Lung (tissue), 12 donors: ENCODE measurements around the gene NRG2. TPM values are rescaled to one million over a fixed set of nuclear protein-coding genes. Genes with fewer than 3 reads are reported as not detected.
A peak's percentile ranks its signal among the peaks of the same experiment; 100 is the strongest.

Source experiments
- ATAC-seq: fragments of 200-7000 bp; cut with Tn5 transposase; one replicate; pipeline ENCODE4 v1.9.1; 2020; ENCODE audit warnings: moderate number of reproducible peaks; ENCODE audit not compliant: insufficient read depth, low FRiP score
- DNase-seq, 3 donors: peaks; one replicate each; pipeline ENCODE4 v3.0.0-alpha.2; 2013 to 2017
- H3K27ac ChIP-seq, 2 donors: one replicate each; pipeline ENCODE4 v1.5.1; 2013; ENCODE audit warnings: mild to moderate bottlenecking in 2 of 2, moderate library complexity in 2 of 2, control low read depth in 1 of 2, inconsistent platforms in 1 of 2, low read depth in 1 of 2, low read length in 1 of 2
- H3K27me3 ChIP-seq, 3 donors: one replicate each; pipeline ENCODE4 v1.5.1; 2013; ENCODE audit warnings: low read length in 2 of 3; ENCODE audit not compliant: control insufficient read depth in 3 of 3, insufficient read depth in 3 of 3
- H3K36me3 ChIP-seq, 4 donors: one replicate each; pipeline ENCODE4 v1.5.1; 2013; ENCODE audit warnings: low read length in 4 of 4, mild to moderate bottlenecking in 1 of 4, moderate library complexity in 1 of 4; ENCODE audit not compliant: control insufficient read depth in 4 of 4, insufficient read depth in 4 of 4
- H3K4me1 ChIP-seq, 5 donors: one replicate each; pipeline ENCODE4 v1.5.1; 2013; ENCODE audit warnings: low read length in 5 of 5, mild to moderate bottlenecking in 2 of 5, moderate library complexity in 1 of 5; ENCODE audit not compliant: control insufficient read depth in 5 of 5, insufficient read depth in 5 of 5
- H3K4me3 ChIP-seq: one replicate; pipeline ENCODE4 v1.5.1; 2013; ENCODE audit warnings: mild to moderate bottlenecking, control low read depth, moderate library complexity
- H3K9ac ChIP-seq, 2 donors: one replicate each; pipeline ENCODE4 v1.5.1; 2013; ENCODE audit warnings: low read length in 2 of 2, control low read depth in 1 of 2; ENCODE audit not compliant: insufficient read depth in 1 of 2
- H3K9me3 ChIP-seq, 4 donors: one replicate each; pipeline ENCODE4 v1.5.1; 2013; ENCODE audit warnings: low read length in 3 of 4, mild to moderate bottlenecking in 1 of 4, moderate library complexity in 1 of 4; ENCODE audit not compliant: control insufficient read depth in 4 of 4, insufficient read depth in 3 of 4
- CTCF ChIP-seq: IDR thresholded peaks from 2 replicates; pipeline ENCODE4 v1.5.1; 2012; ENCODE audit warnings: mild to moderate bottlenecking; ENCODE audit errors: control extremely low read depth, extremely low read depth
- WGBS, 2 donors: extraction: QIAGEN DNeasy Blood & Tissue Kit; methylation state at CpG; one replicate each; pipeline ENCODE4 v1.1.7; 2013; 5-methylcytosine and 5-hydroxymethylcytosine counted together
- polyA plus RNA-seq, 2 donors: library from polyadenylated mRNA; stranded (reverse); fragments of 200-250 nt; gene quantifications; one replicate each; pipeline ENCODE4 v1.2.1, GENCODE V29; 2013
- total RNA-seq, 2 donors: library from RNA; depleted of rRNA in 1 of 2; stranded (reverse); fragments of >200 nt in 1 of 2; gene quantifications; one replicate each; pipeline ENCODE4 v1.2.1, GENCODE V29; 2014 to 2021
- donor health status: control.
- donor health status: control.
- donor health status: Bipolar disorder and iron deficiency.
- donor health status: healthy.
- donor health status: DM: yes; HTN: yes; CAD: no.

Gene NRG2
- total and polyA plus RNA-seq, 4 donors = 0.41 to 3.0 (median 1.0) TPM

- Histone ChIP-seq H3K9me3 (no peaks in the 10 kb centered on the region), H3K4me1 (peaks cover 3 to 49% (median 6%) of the 10 kb centered on the region in 5 donors), H3K27ac (no peak overlapping the region), H3K9ac (no peak overlapping the region), H3K27me3 (peaks cover 2 to 30% (median 7%) of the 10 kb centered on the region in 3 donors), H3K4me3 (no peak overlapping the region), H3K36me3 (peaks cover 0 to 2% (median 0%) of the 10 kb centered on the region in 4 donors)
- ATAC-seq = no peak
- WGBS, 2 donors = 90 to 92% methylated on average over 2 of the region's 2 CpGs
- no peak for TF ChIP-seq CTCF
- DNase-seq = no peak
Observed at GRCh38 chr5:139898981-139899380, 144.1 kb downstream of the NRG2 start.

GRCh38 chr5:139897982-139898381, 145.1 kb downstream of the NRG2 start:
- H3K27me3 ChIP-seq = peaks cover 2 to 24% (median 6%) of the 10 kb centered on the region in 3 donors
- peaks cover 0 to 41% (median 6%) of the 10 kb centered on the region in 5 donors for H3K4me1 ChIP-seq
- H3K9ac ChIP-seq = no peak overlapping the region
- no peak for DNase-seq
- no peaks in the 10 kb centered on the region for H3K9me3 ChIP-seq
- WGBS, 2 donors = 94 to 97% methylated on average over 6 of the region's 6 CpGs
- H3K4me3 ChIP-seq = no peak overlapping the region
- no peak for TF ChIP-seq CTCF
- no peak for ATAC-seq
- H3K27ac ChIP-seq = no peak overlapping the region
- H3K36me3 ChIP-seq = peaks cover 0 to 2% (median 0%) of the 10 kb centered on the region in 4 donors

GRCh38 chr5:139897342-139897741, 145.8 kb downstream of the NRG2 start:
- Histone ChIP-seq H3K27ac (no peak overlapping the region), H3K9me3 (peaks cover 0 to 1% (median 0%) of the 10 kb centered on the region in 4 donors), H3K36me3 (peaks cover 0 to 2% (median 0%) of the 10 kb centered on the region in 4 donors), H3K27me3 (peaks cover under 1 to 17% (median 6%) of the 10 kb centered on the region in 3 donors), H3K9ac (peak overlapping the region in 1 of 2 donors; percentile 8), H3K4me1 (peaks cover 0 to 35% (median 6%) of the 10 kb centered on the region in 5 donors), H3K4me3 (no peak overlapping the region)
- WGBS, 2 donors = 82 to 85% methylated on average over 6 of the region's 6 CpGs
- TF ChIP-seq CTCF = no peak
- no peak for ATAC-seq
- DNase-seq = no peak

- 88 to 94% methylated on average over 4 of the region's 4 CpGs for WGBS, 2 donors
- Histone ChIP-seq H3K27ac (no peak overlapping the region), H3K4me1 (peaks cover 0 to 34% (median 6%) of the 10 kb centered on the region in 5 donors), H3K4me3 (no peak overlapping the region), H3K9me3 (peaks cover 0 to 2% (median 0%) of the 10 kb centered on the region in 4 donors), H3K27me3 (peaks cover 0 to 11% (median 1%) of the 10 kb centered on the region in 3 donors), H3K36me3 (peaks cover 0 to 2% (median 0%) of the 10 kb centered on the region in 4 donors), H3K9ac (peak overlapping the region in 1 of 2 donors; percentile 8)
- TF ChIP-seq CTCF = no peak
- ATAC-seq = no peak
- no peak for DNase-seq
Observed at GRCh38 chr5:139896718-139897117, 146.4 kb downstream of the NRG2 start.
